HG03575 (cell line): ENCODE data around the gene LARP7.
"Not testable (repeated sequence)": the region's sequence is repeated elsewhere in the genome, so short reads cannot be mapped to it uniquely, and the experiment has no call there.

Experiments used
- ATAC-seq: cut with Tn5 transposase; IDR thresholded peaks from one replicate; pipeline ENCODE4 v1.9.1; 2021; ENCODE audit not compliant: unreplicated experiment, insufficient number of reproducible peaks, low FRiP score; ENCODE audit errors: extremely low read depth

LARP7 gene

DNA sequence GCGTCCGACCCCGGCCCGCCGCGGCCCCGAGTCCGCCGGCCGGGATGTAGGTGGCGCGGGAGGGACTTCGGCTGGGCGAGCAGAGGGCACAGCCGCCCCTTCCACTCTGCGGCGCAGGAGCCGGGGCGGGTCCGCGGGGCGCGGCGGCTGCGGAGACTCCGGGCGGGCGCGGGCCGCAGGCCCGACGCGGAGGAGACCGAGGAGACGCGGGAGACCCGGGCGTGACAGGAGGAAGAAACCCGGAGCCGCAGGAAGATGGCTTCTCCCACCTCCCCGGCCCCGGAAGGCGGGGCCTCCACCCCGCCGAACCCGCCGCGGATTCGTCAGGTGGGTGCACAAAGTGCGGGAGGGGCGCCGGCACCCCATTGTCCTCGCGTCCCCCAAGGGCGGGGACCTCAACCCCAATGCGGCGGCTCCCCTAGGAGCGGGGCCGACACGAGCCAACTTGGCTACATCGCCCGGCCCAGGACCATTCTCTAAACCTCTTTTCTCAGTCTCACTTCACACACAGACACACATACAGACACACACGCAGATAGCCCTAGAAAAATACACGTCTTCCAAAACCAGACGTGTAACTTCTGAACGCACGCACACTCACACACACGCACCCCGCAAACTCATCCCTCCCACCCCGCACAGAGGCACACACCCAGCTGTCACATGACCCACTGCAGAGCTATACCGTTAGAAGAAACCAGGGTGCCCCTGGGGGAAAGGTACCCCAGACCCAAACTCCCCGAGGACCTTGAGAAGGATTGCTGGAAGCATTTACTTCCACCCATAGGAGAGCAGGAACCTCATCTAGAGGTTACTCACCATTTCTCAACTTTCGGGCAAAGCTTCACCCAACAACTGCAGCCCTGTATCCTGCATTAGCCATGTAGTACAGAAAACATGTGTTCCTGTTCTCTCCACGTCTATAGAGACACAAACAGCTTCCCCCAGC lies 69.2 kb downstream of the LARP7 start:
- not testable (repeated sequence) for ATAC-seq

DNA sequence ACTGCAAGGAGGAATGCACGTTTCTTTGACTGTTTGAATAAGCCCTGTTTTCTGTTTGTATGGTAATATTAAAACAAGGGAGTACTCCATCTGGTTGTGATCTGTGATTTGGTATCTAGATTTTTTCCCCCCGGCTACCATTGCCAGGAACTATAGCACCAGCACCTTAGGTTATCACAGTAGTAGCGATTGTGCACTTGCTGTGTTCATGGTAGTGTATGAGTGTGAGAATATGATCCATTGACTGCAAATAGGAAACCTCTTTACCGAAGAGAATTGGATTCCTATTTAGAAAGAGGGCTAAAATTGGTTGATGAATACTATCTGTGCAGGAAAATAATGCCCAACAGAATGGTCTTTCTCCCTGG lies 69.9 kb downstream of the LARP7 start:
- no peak for ATAC-seq
